HG03159 (cell line): ENCODE data around the gene DNAI1.
"Not testable (repeated sequence)": the region's sequence is repeated elsewhere in the genome, so short reads cannot be mapped to it uniquely, and the experiment has no call there.

Source experiments
- ATAC-seq: cut with Tn5 transposase; IDR thresholded peaks from one replicate; pipeline ENCODE4 v1.9.1; 2021; ENCODE audit warnings: mild to moderate bottlenecking, moderate library complexity; ENCODE audit not compliant: unreplicated experiment

Gene DNAI1

GRCh38 chr9:34532041-34532440, 73.4 kb downstream of the DNAI1 start:
- ATAC-seq = not testable (repeated sequence)

DNA sequence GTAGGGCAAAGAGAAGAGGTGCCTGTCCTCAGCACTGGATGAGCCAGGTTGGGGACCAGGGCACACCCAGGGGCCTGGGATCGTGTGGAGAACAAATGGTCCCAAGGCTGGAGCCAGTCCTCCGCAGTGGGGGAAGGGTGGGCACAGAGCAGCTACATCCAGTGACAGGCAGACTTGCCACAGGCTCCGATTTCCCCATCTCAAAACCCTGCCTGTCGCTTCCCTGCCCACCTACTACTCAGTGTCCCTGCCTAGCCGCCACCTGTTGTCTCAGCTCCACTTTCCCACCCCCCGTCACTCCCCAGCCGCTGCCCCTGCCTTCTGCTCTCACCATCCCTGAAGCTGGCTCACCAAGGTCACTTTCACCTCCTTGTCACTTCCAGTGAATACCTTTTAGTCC, 78.1 kb downstream of the DNAI1 start:
- ATAC-seq = no peak

GRCh38 chr9:34540827-34541226, 82.2 kb downstream of the DNAI1 start:
- ATAC-seq = no peak

- ATAC-seq = no peak
These were observed 82.9 kb downstream of the DNAI1 start for GRCh38 chr9:34541540-34541939.

DNA sequence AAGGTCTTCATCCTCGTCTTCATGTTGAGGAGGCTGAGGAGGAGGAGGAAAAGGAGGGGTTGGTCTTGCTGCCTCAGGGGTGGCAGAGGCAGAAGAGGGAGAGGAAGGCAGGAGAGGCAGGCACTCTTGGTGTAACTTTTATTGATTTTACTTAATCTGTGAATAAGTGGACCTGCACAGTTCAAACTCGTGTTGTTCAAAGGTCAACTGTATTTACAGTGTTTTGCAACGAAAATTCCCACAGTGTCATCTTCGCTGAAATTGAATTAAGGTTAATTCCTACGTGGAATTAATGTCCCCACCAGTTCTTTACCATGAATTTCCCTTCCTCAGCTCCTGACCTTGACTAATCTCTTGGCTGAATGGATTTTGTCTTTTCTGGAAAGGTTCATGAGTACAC, 85.4 kb downstream of the DNAI1 start:
- no peak for ATAC-seq

DNA sequence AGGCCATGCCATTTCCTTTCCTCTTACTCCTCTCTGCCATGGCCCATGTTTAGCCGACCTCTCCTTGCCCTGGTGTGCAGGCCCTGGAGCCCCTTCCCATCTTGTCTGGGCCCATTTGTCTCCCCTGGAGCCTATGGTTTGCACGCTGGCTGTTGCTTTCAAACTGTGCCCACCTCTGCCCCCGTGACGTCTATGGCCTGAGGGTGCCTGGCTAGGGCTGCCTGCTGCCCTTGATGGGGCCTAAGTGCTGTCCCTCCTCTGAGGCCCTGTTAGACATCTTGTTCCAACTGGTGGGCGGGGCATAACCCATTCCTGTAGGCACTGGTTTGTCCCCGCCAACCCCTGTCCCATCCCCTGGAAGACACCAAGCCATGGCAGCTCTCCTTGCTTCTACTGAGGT, 86.9 kb downstream of the DNAI1 start:
- ATAC-seq = no peak

GRCh38 chr9:34546102-34546833, 87.7 kb downstream of the DNAI1 start:
- ATAC-seq = no peak

DNA sequence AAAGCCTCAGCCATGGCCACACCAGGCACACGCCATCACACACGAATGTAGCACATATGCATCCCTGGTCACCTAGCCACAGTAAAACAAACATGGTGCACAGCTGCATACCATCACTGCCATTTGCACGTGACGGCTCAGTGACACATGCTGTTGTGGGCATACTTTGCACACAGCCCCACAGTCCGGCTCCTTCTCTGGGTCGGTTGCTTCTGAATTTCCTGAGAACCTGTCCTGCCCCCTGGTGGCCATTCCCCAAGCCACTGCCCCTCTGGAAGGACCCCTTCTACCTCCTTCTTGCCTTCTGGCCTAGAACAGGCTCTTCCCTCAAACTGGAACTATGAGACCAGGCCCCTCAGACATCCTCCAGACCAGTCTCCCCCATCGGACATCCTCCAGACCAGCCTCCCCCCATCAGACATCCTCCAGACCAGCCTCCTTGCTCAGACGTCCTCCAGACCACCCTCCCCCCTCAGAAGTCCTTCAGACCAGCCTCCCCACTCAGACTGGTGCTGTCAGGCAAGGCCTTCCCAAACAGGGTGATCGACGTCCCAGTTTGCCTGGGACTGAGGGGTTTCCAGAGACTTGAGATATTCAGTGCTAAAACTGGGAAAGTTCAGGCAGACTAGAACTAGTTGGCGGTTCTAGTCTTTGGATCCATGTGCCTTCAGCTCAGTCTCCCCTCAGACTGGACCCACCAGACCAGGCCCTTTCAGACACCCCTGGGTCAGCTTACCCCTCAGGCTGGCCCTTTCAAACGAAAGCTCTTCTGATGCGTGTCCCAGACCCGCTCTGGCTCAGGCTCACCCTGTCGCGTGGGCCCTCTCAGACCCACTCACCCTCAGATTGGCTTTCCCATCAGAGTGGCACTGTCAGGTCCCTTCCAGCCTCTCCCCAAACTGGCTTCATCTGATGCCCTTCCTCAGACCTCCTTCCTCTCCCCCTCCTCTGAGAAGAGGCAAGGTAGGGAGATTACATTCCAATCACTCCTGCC, 88.5 kb downstream of the DNAI1 start:
- no peak for ATAC-seq

GRCh38 chr9:34547960-34548611, 89.5 kb downstream of the DNAI1 start:
- ATAC-seq = no peak

DNA sequence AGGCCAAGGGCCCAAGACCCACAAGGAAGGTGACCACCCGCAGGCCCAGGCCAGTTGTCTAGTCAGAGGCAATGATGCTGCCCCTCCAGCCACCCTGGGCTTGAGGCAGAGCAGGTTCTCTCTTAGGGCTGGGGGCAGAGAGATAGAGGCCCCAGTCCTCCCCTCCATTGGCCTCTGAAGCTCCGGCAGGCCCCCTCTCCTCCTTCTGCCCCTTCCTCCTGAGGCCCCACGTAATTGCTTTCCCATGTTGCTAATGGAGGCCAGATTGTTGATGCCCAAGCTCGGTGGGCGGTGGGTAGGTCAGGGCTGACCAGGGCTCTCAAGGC, 90.8 kb downstream of the DNAI1 start:
- no peak for ATAC-seq

- ATAC-seq = no peak
These were observed 91.5 kb downstream of the DNAI1 start for GRCh38 chr9:34550016-34550680.

GRCh38 chr9:34550681-34551270, 92.2 kb downstream of the DNAI1 start:
- no peak for ATAC-seq

DNA sequence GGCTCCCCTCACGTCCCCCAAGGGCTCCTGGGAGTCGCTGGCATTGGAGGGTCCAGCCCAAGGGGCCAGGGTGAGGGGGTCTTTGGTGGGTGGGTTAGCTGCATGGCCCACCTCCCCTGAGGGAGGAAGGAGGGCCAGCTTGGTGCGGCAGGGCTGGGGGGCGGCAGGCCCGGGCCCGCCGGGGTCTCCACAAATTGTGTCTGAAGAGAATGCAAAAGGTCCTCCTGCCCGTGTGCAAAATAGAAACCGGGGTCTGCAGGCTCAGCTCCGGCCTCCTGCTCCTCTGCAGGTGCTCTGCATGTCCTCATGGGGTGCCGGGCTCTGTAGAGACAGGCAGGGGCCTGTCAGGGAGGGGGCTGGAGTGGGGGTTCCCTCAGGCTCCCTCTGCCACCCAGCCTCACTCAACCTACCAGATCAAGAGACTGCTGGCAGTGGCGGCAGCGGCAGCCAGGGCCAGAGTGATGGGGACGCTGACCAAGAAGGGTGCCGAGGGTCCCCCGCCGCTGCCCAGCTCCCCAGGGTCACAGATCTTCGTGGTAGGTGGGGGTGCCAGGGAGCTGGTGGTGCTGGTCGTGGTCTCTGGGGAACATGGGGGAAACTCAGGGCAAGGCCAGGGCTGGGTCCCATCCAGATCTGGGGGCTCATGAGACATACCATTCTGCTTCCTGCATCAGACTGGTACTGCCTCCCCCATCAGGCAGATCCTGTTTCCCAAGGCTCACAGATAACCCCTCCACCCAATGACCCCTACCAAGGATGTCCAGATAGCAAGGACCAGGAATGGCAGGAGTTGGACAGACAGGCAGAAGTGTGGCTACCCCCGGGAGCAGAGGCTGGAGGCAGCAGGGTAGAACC, 93.4 kb downstream of the DNAI1 start:
- no peak for ATAC-seq

- no peak for ATAC-seq
These were observed 94.0 kb downstream of the DNAI1 start for GRCh38 chr9:34552606-34552981.

DNA sequence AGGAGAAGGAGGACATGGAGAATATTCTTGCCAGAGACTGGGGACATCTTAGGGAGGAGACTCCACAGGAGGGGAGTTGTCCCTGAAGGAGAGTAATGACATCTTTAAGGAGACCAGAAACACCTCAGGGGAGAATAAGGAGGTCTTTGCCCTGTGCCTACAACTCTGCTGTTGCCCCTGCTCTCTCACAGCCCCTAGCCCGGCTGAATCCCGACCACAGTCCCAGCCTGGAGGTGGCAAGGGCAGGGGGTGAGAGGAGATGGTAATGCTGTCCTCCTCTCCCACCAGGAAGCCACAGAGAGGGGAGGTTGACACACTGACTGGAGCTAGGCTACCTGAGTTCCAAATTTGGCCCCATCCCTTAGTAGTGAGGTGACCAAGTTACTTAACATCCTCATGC, 94.4 kb downstream of the DNAI1 start:
- ATAC-seq = no peak

GRCh38 chr9:34553511-34554021, 95.0 kb downstream of the DNAI1 start:
- no peak for ATAC-seq

GRCh38 chr9:34554211-34555001, 95.8 kb downstream of the DNAI1 start:
- no peak for ATAC-seq

- ATAC-seq = no peak
These were observed 96.4 kb downstream of the DNAI1 start for GRCh38 chr9:34555002-34555348.

DNA sequence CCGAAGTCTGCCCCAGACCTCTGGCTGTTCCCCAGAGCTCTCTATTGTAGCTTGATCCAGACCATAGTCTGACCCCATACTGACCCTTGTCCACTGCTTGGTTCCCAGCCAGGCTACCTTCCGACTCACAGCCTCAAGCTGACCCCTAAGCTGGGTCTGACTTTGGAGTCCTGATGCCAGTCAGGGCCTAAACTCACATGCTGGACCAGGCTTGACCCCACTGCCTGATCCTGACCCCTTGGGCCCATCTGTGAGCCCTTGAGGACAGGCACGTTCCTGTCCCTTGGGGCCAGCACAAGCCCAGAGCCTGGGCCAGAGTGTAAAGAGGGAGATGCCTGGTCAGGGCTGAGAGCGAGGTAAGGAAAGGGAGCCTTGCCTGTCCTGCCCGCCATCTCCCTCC, 96.9 kb downstream of the DNAI1 start:
- no peak for ATAC-seq
